ENCODE measurements around the gene SLF2. TPM values are rescaled to one million over a fixed set of nuclear protein-coding genes. Genes with fewer than 3 reads are reported as not detected.

SLF2 gene
- total and polyA plus RNA-seq, 9 of the 15 experiments (the other 6 are each of a cell fraction or from before 2014, with no cell fraction given): 1.7 to 18.4 (median 7.8) TPM

DNA sequence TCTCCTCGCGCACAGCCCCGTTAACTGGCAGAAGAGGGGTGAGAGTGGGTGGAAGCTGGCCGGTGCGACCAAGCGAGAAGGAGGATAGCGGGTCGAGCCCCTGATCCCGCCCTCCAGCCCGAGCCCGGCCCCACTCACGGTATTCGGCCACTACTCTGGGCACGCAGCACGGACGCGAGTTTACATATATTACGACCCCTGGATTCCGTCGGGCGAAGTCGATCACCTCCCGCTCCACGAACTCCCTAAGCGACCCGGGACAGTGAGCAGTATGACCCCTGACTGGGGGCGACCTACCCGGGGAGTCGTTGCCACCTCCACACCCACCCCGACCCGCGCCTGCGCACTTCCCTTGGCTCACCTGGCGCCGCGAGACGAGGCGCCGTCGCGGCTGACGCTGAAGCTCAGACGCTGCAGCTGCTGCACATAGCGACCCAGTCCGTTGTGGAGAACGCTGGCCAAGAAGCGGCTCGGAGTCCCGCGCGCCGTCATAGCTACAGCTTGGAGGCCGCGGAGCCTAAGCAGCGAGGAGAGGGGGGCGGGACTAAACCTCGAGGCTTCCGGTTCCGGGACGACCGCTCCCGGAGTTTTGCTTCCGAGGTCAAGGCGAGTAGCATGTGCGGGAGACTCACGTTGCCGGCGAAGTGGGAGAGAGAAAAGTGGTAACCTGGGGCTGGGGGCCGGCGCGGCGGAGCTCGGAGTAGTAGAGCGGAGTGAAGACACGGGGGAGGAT lies 74.4 kb downstream of the SLF2 start, which contains the start of the genes MRPL43 and TWNK (continued):
- TF ChIP-seq YY1 (IDR thresholded peaks at IDR 0.05; ENCODE audit: borderline replicate concordance in 1 of 3, control insufficient read depth in 1 of 3, extremely low read depth in 1 of 3, insufficient read depth in 3 of 3, insufficient read length in 1 of 3, insufficient replicate concordance in 2 of 3, low read depth in 1 of 3, low read length in 2 of 3): no peak
- TF ChIP-seq, protein P1, sequence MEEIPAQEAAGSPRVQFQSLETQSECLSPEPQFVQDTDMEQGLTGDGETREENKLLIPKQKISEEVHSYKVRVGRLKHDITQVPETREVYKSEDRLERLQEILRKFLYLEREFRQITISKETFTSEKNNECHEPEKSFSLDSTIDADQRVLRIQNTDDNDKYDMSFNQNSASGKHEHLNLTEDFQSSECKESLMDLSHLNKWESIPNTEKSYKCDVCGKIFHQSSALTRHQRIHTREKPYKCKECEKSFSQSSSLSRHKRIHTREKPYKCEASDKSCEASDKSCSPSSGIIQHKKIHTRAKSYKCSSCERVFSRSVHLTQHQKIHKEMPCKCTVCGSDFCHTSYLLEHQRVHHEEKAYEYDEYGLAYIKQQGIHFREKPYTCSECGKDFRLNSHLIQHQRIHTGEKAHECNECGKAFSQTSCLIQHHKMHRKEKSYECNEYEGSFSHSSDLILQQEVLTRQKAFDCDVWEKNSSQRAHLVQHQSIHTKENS (CRISPR knock-in tag; IDR thresholded peaks at IDR 0.05): no peak
- no peak for TF ChIP-seq MED1 (CRISPR knock-in tag; IDR thresholded peaks at IDR 0.05; ENCODE audit: borderline replicate concordance)
- TF ChIP-seq HNRNPK (IDR thresholded peaks at IDR 0.05; ENCODE audit: low read depth, low read length, poor library complexity, severe bottlenecking): no peak
- no peak for TF ChIP-seq ZNF830 (CRISPR knock-in tag; IDR thresholded peaks at IDR 0.05)
- peak; percentile 89 to 98 for TF ChIP-seq SIN3A (IDR thresholded peaks at IDR 0.05; ENCODE audit: borderline replicate concordance in 2 of 2, control insufficient read depth in 1 of 2, low read depth in 2 of 2, low read length in 2 of 2)
- no peak for TF ChIP-seq EHMT2 (IDR thresholded peaks at IDR 0.05)
- TF ChIP-seq FOS (IDR thresholded peaks at IDR 0.05; ENCODE audit: extremely low read depth, insufficient read length): no peak
- no peak for TF ChIP-seq TGIF2 (CRISPR knock-in tag; IDR thresholded peaks at IDR 0.05)
- TF ChIP-seq, protein P2, sequence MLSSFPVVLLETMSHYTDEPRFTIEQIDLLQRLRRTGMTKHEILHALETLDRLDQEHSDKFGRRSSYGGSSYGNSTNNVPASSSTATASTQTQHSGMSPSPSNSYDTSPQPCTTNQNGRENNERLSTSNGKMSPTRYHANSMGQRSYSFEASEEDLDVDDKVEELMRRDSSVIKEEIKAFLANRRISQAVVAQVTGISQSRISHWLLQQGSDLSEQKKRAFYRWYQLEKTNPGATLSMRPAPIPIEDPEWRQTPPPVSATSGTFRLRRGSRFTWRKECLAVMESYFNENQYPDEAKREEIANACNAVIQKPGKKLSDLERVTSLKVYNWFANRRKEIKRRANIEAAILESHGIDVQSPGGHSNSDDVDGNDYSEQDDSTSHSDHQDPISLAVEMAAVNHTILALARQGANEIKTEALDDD (IDR thresholded peaks at IDR 0.05): no peak
- TF ChIP-seq RBBP5 (IDR thresholded peaks at IDR 0.05; ENCODE audit: borderline replicate concordance, insufficient read depth, low read length, poor library complexity, severe bottlenecking): peak; percentile 90
- TF ChIP-seq, protein P3, sequence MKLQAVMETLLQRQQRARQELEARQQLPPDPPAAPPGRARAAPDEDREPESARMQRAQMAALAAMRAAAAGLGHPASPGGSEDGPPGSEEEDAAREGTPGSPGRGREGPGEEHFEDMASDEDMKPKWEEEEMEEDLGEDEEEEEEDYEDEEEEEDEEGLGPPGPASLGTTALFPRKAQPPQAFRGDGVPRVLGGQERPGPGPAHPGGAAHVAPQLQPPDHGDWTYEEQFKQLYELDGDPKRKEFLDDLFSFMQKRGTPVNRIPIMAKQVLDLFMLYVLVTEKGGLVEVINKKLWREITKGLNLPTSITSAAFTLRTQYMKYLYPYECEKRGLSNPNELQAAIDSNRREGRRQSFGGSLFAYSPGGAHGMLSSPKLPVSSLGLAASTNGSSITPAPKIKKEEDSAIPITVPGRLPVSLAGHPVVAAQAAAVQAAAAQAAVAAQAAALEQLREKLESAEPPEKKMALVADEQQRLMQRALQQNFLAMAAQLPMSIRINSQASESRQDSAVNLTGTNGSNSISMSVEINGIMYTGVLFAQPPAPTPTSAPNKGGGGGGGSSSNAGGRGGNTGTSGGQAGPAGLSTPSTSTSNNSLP (IDR thresholded peaks at IDR 0.05; ENCODE audit: borderline replicate concordance, low read depth, low read length): no peak
- TF ChIP-seq ZNF347 (CRISPR knock-in tag; IDR thresholded peaks at IDR 0.05; ENCODE audit: low read depth): no peak
- TF ChIP-seq, protein P4, sequence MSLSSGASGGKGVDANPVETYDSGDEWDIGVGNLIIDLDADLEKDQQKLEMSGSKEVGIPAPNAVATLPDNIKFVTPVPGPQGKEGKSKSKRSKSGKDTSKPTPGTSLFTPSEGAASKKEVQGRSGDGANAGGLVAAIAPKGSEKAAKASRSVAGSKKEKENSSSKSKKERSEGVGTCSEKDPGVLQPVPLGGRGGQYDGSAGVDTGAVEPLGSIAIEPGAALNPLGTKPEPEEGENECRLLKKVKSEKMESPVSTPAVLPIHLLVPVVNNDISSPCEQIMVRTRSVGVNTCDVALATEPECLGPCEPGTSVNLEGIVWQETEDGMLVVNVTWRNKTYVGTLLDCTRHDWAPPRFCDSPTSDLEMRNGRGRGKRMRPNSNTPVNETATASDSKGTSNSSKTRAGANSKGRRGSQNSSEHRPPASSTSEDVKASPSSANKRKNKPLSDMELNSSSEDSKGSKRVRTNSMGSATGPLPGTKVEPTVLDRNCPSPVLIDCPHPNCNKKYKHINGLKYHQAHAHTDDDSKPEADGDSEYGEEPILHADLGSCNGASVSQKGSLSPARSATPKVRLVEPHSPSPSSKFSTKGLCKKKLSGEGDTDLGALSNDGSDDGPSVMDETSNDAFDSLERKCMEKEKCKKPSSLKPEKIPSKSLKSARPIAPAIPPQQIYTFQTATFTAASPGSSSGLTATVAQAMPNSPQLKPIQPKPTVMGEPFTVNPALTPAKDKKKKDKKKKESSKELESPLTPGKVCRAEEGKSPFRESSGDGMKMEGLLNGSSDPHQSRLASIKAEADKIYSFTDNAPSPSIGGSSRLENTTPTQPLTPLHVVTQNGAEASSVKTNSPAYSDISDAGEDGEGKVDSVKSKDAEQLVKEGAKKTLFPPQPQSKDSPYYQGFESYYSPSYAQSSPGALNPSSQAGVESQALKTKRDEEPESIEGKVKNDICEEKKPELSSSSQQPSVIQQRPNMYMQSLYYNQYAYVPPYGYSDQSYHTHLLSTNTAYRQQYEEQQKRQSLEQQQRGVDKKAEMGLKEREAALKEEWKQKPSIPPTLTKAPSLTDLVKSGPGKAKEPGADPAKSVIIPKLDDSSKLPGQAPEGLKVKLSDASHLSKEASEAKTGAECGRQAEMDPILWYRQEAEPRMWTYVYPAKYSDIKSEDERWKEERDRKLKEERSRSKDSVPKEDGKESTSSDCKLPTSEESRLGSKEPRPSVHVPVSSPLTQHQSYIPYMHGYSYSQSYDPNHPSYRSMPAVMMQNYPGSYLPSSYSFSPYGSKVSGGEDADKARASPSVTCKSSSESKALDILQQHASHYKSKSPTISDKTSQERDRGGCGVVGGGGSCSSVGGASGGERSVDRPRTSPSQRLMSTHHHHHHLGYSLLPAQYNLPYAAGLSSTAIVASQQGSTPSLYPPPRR (CRISPR knock-in tag; IDR thresholded peaks at IDR 0.05; ENCODE audit: borderline replicate concordance): no peak
- TF ChIP-seq DIDO1 (tag; IDR thresholded peaks at IDR 0.05; ENCODE audit: low read depth): peak; percentile 86
